KMS-11 (cell line): ENCODE measurements around the gene TCF7L2.

Source experiments
- H2AFZ ChIP-seq: fragments of 200-600 bp; sonication (generic); 2 replicates; pipeline ENCODE4 v1.6.1; 2016; ENCODE audit warnings: antibody characterized with exemption, mixed run types, low read depth
- H3K27ac ChIP-seq: fragments of 200-600 bp; sonication (generic); 2 replicates; pipeline ENCODE4 v1.6.1; 2016; ENCODE audit warnings: mild to moderate bottlenecking, mixed run types
- H3K27me3 ChIP-seq: fragments of 200-600 bp; sonication (generic); 2 replicates; pipeline ENCODE4 v1.6.1; 2017; ENCODE audit warnings: mild to moderate bottlenecking, low read depth, mixed run types, moderate library complexity; ENCODE audit not compliant: insufficient read depth
- H3K36me3 ChIP-seq: fragments of 200-600 bp; sonication (generic); 2 replicates; pipeline ENCODE4 v1.6.1; 2017; ENCODE audit warnings: mild to moderate bottlenecking, mixed run types; ENCODE audit not compliant: insufficient read depth
- H3K4me1 ChIP-seq: fragments of 200-600 bp; sonication (generic); 2 replicates; pipeline ENCODE4 v1.6.1; 2016; ENCODE audit warnings: mild to moderate bottlenecking, low read depth, mixed run types; ENCODE audit not compliant: poor library complexity, severe bottlenecking
- H3K4me2 ChIP-seq: fragments of 200-600 bp; sonication (generic); 2 replicates; pipeline ENCODE4 v1.7.0; 2016; ENCODE audit warnings: mild to moderate bottlenecking, mixed run types
- H3K4me3 ChIP-seq: fragments of 200-600 bp; sonication (generic); IDR thresholded peaks from 2 replicates; pipeline ENCODE4 v1.6.1; 2017; ENCODE audit warnings: low read depth, low read length, mixed read lengths; ENCODE audit not compliant: insufficient read depth
- H3K79me2 ChIP-seq: fragments of 200-600 bp; sonication (generic); 2 replicates; pipeline ENCODE4 v1.6.1; 2016; ENCODE audit warnings: low read depth, mixed run types; ENCODE audit not compliant: insufficient read depth
- H3K9ac ChIP-seq: fragments of 200-600 bp; sonication (generic); 2 replicates; pipeline ENCODE4 v1.6.1; 2016; ENCODE audit warnings: mild to moderate bottlenecking, mixed run types
- H4K20me1 ChIP-seq: fragments of 200-600 bp; sonication (generic); 2 replicates; pipeline ENCODE4 v1.6.1; 2016; ENCODE audit warnings: mild to moderate bottlenecking, mixed run types; ENCODE audit not compliant: insufficient read depth
- TF ChIP-seq, protein P1 (sequence below): fragments of 200-600 bp; sonication (generic); conservative IDR thresholded peaks from 2 replicates; pipeline ENCODE4 v1.6.1; 2017; ENCODE audit warnings: low read depth, mild to moderate bottlenecking, antibody characterized with exemption, low read length, moderate library complexity, mixed read lengths

The TCF7L2 gene

DNA sequence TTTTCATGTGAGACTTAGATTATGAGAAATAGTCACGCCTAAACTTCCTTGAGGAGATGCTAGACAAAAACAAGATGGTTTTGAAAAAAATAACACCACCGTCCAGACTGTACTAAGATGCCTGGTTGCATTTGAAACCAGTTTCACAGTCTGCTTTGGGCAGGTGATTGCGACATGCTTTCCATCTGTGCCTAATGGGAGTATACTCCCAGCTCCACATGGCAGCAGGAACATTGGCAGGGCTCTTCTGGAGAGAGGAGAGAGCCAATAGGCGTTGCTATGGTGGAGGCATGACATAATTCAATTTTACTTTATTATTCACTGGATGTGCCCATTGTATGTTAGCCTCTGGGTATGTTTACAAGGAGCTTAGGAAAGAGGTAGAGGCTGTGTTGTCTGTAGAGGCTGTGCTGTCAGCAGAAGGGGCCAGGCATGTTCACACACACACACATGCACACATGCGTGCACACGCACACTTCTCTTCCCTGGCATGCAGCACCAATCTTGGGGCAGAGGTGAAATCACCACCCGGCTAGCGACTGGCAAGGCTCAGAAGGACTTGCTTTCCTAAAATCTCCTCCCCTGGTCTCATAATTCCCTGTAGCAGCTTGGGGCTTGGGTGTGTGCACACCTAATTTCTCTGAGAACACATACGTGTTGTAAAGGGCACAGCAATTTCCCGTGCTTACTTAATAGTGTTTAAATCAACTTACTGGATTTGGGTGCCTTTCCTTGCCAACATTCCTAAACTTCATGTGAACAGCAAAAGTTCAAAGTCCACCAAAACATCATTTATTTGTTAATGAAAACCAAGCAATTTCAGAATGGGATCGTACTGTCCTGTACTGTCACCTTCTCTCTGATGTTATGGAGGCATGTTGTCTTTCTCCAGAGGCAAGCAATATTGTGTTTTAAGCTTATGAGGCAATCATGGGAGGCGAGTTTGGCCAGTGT is 162.1 kb downstream of the TCF7L2 start:
- H3K27me3 ChIP-seq: no peaks in the 10 kb centered on the region
- no peak overlapping the region for H3K4me3 ChIP-seq
- no peaks in the 10 kb centered on the region for H3K4me1 ChIP-seq
- no peaks in the 10 kb centered on the region for H3K79me2 ChIP-seq
- no peak overlapping the region for H2AFZ ChIP-seq
- no peak overlapping the region for H3K4me2 ChIP-seq
- TF ChIP-seq, protein P1, sequence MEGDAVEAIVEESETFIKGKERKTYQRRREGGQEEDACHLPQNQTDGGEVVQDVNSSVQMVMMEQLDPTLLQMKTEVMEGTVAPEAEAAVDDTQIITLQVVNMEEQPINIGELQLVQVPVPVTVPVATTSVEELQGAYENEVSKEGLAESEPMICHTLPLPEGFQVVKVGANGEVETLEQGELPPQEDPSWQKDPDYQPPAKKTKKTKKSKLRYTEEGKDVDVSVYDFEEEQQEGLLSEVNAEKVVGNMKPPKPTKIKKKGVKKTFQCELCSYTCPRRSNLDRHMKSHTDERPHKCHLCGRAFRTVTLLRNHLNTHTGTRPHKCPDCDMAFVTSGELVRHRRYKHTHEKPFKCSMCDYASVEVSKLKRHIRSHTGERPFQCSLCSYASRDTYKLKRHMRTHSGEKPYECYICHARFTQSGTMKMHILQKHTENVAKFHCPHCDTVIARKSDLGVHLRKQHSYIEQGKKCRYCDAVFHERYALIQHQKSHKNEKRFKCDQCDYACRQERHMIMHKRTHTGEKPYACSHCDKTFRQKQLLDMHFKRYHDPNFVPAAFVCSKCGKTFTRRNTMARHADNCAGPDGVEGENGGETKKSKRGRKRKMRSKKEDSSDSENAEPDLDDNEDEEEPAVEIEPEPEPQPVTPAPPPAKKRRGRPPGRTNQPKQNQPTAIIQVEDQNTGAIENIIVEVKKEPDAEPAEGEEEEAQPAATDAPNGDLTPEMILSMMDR: no peak
- H3K27ac ChIP-seq: no peak overlapping the region
- no peak overlapping the region for H3K9ac ChIP-seq
- no peaks in the 10 kb centered on the region for H3K36me3 ChIP-seq
- no peaks in the 10 kb centered on the region for H4K20me1 ChIP-seq

GRCh38 chr10:113113241-113113640 is 163.2 kb downstream of the TCF7L2 start:
- H3K4me3 ChIP-seq: no peak overlapping the region
- H3K36me3 ChIP-seq: no peaks in the 10 kb centered on the region
- no peaks in the 10 kb centered on the region for H3K4me1 ChIP-seq
- H4K20me1 ChIP-seq: no peaks in the 10 kb centered on the region
- no peaks in the 10 kb centered on the region for H3K79me2 ChIP-seq
- no peak overlapping the region for H2AFZ ChIP-seq
- no peak overlapping the region for H3K27ac ChIP-seq
- no peak overlapping the region for H3K4me2 ChIP-seq
- no peak overlapping the region for H3K9ac ChIP-seq
- no peaks in the 10 kb centered on the region for H3K27me3 ChIP-seq
- TF ChIP-seq, protein P1: no peak

DNA sequence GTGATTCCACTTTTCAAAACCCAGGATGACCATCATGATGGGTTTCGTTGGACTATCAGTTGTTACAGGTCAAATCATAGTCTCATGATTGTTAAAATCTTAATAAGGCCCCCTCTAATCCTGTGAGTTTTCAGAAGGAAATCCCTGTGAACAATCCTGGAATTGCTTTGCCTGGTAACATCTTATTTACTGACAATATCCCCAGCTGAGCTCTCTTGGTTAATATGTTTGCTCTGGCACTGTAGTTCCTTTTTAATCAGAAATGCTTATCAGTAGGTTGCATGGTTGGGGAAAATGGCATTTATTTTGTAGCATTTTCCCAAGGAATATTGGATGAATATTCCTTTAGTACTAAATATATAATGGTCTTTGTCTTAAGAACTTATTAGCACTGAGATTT is 163.9 kb downstream of the TCF7L2 start:
- H3K9ac ChIP-seq: no peak overlapping the region
- H3K4me2 ChIP-seq: no peak overlapping the region
- H3K27me3 ChIP-seq: no peaks in the 10 kb centered on the region
- no peaks in the 10 kb centered on the region for H3K4me1 ChIP-seq
- no peak overlapping the region for H3K4me3 ChIP-seq
- TF ChIP-seq, protein P1: no peak
- H3K79me2 ChIP-seq: no peaks in the 10 kb centered on the region
- no peaks in the 10 kb centered on the region for H4K20me1 ChIP-seq
- H3K27ac ChIP-seq: no peak overlapping the region
- no peak overlapping the region for H2AFZ ChIP-seq
- H3K36me3 ChIP-seq: no peaks in the 10 kb centered on the region

DNA sequence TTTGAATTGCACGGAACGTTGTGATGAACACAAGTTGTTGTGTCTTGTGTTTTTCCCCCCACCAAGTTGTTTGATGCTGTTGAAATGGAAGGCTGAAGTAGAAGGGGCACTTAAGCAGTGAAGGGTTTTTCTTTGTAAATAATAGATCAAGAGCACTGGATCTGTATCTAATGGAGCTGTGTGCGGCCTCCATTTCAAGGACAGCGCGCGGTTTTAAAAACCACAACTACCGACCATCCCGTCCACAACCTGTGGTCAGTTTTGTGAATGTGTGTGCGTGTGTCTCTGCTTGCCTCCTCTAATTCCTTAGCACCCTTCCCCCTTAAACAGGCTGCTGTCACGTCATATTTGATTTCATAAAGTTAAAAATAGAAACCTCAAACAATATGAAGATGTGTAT is 165.5 kb downstream of the TCF7L2 start:
- TF ChIP-seq, protein P1: no peak
- no peak overlapping the region for H3K4me2 ChIP-seq
- H3K79me2 ChIP-seq: no peaks in the 10 kb centered on the region

More for the DNA sequence above, 165.5 kb downstream of the TCF7L2 start:
- H3K4me3 ChIP-seq: no peak overlapping the region
- no peak overlapping the region for H3K9ac ChIP-seq
- no peaks in the 10 kb centered on the region for H3K27me3 ChIP-seq
- H3K4me1 ChIP-seq: no peaks in the 10 kb centered on the region
- H2AFZ ChIP-seq: no peak overlapping the region
- H3K27ac ChIP-seq: no peak overlapping the region
- no peaks in the 10 kb centered on the region for H3K36me3 ChIP-seq
- no peaks in the 10 kb centered on the region for H4K20me1 ChIP-seq
